GM21526 (cell line): ENCODE measurements around the gene DAND5.

Experiments
- ATAC-seq: cut with Tn5 transposase; IDR thresholded peaks from one replicate; pipeline ENCODE4 v1.9.1; 2021; ENCODE audit warnings: moderate library complexity; ENCODE audit not compliant: unreplicated experiment, low FRiP score

DAND5 gene

GRCh38 chr19:13007292-13008045, 38.1 kb downstream of the DAND5 start:
- no peak for ATAC-seq

- no peak for ATAC-seq
Observed at GRCh38 chr19:13008926-13009787, 39.8 kb downstream of the DAND5 start.

GRCh38 chr19:13010038-13010991, 40.9 kb downstream of the DAND5 start:
- ATAC-seq = no peak

- no peak for ATAC-seq
Observed at GRCh38 chr19:13010992-13011652, 41.7 kb downstream of the DAND5 start.

GRCh38 chr19:13011653-13012389, 42.4 kb downstream of the DAND5 start:
- ATAC-seq = no peak

DNA sequence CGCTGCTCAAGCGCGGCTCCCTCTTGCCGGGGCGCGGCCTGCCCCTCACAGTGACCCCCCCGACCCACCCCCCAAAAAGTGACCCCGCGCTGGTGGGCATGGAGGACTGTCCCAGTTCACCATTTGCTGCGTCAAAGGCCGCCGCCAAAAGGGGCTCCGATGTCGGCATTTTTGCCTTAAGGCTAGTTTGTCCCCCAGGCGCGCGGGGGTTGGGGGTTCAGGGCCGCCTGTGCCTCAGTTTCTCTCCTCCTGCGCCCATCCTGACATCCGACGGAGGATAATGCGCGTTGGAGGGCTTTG, 43.0 kb downstream of the DAND5 start:
- ATAC-seq = no peak

- no peak for ATAC-seq
Observed at GRCh38 chr19:13012690-13013608, 43.6 kb downstream of the DAND5 start.

GRCh38 chr19:13013649-13014048, 44.3 kb downstream of the DAND5 start:
- no peak for ATAC-seq

DNA sequence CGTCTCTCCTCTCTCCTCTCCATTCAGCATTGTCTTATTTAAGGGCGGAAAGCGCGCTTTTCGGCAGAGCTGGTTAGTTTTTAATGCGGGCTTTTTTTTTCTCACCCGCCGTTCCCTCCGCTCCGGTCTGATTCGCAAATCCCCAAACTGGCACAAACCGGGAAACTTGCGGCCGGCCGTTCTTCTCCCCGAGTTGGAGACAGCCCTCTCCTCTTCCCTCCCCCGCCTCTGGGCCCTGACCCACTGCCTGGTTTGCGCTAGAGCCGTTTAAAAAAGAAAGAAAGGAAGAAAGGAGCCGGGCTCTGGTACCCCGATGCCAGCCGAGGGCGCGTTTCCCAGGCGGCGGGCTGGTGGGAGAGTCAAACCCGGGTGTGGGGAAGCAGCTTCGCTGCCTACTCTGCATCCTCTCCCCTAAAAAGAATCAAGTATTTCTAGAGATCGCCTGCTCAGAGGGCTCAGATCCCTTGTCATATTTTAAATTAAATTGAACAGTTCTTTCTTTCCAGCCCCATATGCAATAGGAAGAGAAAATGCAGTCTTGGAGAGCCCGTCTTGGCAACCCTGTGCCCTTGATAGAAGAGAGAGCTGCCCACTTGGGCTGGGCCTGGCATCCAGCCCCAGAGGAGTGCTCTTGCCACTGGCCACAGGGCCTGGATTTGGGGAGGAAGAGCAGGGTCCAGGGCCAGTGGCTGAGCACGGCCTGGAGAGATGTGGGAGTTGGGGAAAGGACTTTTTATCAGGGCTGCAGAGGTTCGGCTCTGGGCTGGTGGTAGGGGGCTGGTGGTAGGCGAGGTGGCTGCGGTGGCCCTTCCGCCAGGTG, 44.9 kb downstream of the DAND5 start:
- ATAC-seq = no peak

GRCh38 chr19:13014921-13015280, 45.5 kb downstream of the DAND5 start:
- no peak for ATAC-seq

DNA sequence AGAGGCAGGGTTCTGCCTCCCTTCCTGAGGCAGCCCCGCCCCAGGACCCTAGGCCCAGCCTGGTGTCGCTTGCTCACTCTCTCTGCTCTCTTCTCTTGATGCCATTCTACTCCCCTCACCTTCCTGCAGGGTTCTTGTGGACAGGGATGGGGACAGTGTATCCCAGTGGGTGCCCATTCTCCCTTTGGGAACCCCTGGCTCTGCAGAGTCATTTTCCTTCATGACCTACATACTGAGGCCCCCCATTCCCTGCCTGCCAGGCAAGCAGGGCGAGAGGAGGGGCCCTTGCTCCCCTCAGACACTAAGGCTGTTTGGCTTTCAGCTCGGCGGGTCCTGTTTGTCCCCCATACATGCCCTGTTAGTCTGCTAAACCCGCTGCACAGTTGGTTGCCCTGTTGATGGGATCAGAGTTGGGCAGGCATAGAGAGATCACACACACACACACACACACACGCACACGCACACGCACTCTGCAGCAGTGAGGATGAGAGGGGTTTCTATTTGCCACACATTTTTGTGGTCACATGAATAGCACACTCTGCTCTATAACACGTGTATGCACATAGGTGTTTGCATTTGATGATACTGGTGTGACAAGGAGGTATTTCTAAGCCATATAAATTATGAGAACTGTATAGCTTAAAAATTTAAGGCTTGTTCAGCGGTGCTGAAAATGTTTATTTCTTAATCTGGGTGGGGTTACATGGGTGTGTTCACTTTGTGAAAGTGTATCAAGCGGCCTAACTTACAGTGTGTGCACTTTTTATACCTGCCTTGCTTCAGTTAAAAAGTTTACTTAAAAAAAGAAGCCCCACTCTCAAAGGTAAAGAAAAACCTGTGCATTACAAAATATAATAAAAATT, 46.2 kb downstream of the DAND5 start:
- ATAC-seq = no peak

- ATAC-seq = no peak
Observed at GRCh38 chr19:13016245-13016627, 46.9 kb downstream of the DAND5 start.

DNA sequence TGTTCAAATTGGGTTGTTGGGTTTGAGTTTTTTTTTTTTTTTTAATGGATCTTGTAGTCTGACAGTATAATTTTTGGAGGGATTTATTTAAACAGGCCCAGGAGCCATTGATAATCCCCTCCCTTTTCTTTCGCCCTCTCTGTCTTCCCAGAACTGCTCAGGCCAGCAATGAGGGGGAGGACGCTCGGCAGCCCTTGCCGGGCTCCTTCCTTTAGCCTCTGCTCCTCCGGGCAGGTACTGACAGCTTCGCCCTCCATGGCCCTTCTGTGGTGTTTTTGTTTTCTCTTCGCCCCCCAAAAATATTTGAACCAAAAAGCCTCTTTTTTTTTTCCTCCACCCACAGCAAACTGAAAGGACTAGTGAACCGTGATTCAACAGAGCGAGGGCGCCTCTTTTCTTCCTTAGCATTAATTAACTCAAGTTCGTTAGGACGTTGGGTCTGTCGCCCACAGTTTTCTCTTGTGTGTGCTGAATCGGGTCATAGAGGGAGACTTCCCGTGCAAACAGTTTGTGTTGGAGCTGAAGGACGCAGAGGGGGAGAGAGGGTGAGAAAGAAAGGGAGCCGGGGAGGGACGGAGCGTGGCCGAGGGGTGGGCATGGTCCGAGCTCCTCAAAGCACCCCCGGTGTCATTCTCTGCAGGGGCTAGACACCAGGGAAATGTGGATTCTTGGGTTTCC, 47.4 kb downstream of the DAND5 start:
- ATAC-seq = no peak

- no peak for ATAC-seq
Observed at GRCh38 chr19:13017306-13018034, 48.1 kb downstream of the DAND5 start.

GRCh38 chr19:13018035-13018914, 48.9 kb downstream of the DAND5 start:
- no peak for ATAC-seq
